Esophagus (tissue), 2 donors: ENCODE data around the gene PNMA3. TPM values are rescaled to one million over a fixed set of nuclear protein-coding genes. Genes with fewer than 3 reads are reported as not detected.
"Not testable (repeated sequence)": the region's sequence is repeated elsewhere in the genome, so short reads cannot be mapped to it uniquely, and the experiment has no call there.

Experiments used
- H3K27ac ChIP-seq, 2 donors: one replicate each; pipeline ENCODE4 v1.5.1; 2013; ENCODE audit warnings: low read depth in 2 of 2, mild to moderate bottlenecking in 2 of 2, inconsistent platforms in 1 of 2, low read length in 1 of 2, moderate library complexity in 1 of 2
- H3K27me3 ChIP-seq, 2 donors: one replicate each; pipeline ENCODE4 v1.6.1; 2013; ENCODE audit warnings: low read length in 2 of 2, control low read depth in 1 of 2, mild to moderate bottlenecking in 1 of 2; ENCODE audit not compliant: insufficient read depth in 2 of 2, control insufficient read depth in 1 of 2
- H3K36me3 ChIP-seq, 2 donors: one replicate each; pipeline ENCODE4 v1.6.1; 2013; ENCODE audit warnings: low read length in 1 of 2; ENCODE audit not compliant: control insufficient read depth in 2 of 2, insufficient read depth in 2 of 2
- H3K4me1 ChIP-seq, 2 donors: one replicate each; pipeline ENCODE4 v1.6.1; 2013; ENCODE audit warnings: low read length in 1 of 2; ENCODE audit not compliant: control insufficient read depth in 2 of 2, insufficient read depth in 2 of 2
- H3K4me3 ChIP-seq, 2 donors: one replicate each; pipeline ENCODE4 v1.5.1; 2013; ENCODE audit warnings: low read length in 2 of 2, mild to moderate bottlenecking in 2 of 2, low read depth in 1 of 2, moderate library complexity in 1 of 2
- H3K9me3 ChIP-seq, 2 donors: one replicate each; pipeline ENCODE4 v1.6.1; 2013; ENCODE audit warnings: mild to moderate bottlenecking in 2 of 2, low read depth in 1 of 2, low read length in 1 of 2, moderate library complexity in 1 of 2; ENCODE audit not compliant: control insufficient read depth in 2 of 2, insufficient read depth in 1 of 2
- WGBS, 2 donors: extraction: QIAGEN DNeasy Blood & Tissue Kit; methylation state at CpG; one replicate each; pipeline ENCODE4 v1.1.7; 2013; 5-methylcytosine and 5-hydroxymethylcytosine counted together
- polyA plus RNA-seq, 2 donors: library from polyadenylated mRNA; stranded (reverse); fragments of 200-250 nt; gene quantifications; one replicate each; pipeline ENCODE4 v1.2.3, GENCODE V29; 2013
- donor health status: healthy with polysubstance abuse.
- donor health status: Bipolar disorder and iron deficiency.

PNMA3 gene
- polyA plus RNA-seq, 2 donors: 0.19 to 0.45 TPM

- 17 to 67% methylated on average over 1 to 4 of the region's 12 CpGs for WGBS, 2 donors
- not testable (repeated sequence) for H3K27me3 ChIP-seq, H3K4me3 ChIP-seq, H3K9me3 ChIP-seq, H3K27ac ChIP-seq, H3K36me3 ChIP-seq, H3K4me1 ChIP-seq
Observed at GRCh38 chrX:153106092-153106801, 50.0 kb downstream of the PNMA3 start.

Other genes starting within 250 kb of the PNMA3 start
- gene CETN2, start 225.7 kb upstream of the PNMA3 start, polyA plus RNA-seq: 10 to 100 TPM; 33.8 to 34.4 TPM
- 10 to 100 TPM; 43.3 to 60.6 TPM for gene NSDHL, start 225.4 kb upstream of the PNMA3 start, polyA plus RNA-seq
- 100 to 1,000 TPM; 217 to 220 TPM for gene ZNF185, start 158.4 kb upstream of the PNMA3 start, polyA plus RNA-seq
- not detected for gene PNMA5, start 62.4 kb upstream of the PNMA3 start, polyA plus RNA-seq
- gene PNMA6A, start 16.0 kb downstream of the PNMA3 start, polyA plus RNA-seq: under 1 TPM; 0.04 to 0.15 TPM
- gene MAGEA1, start 122.8 kb downstream of the PNMA3 start, polyA plus RNA-seq: not detected